ENCODE results near the gene MYL3. TPM values are rescaled to one million over a fixed set of nuclear protein-coding genes. Genes with fewer than 3 reads are reported as not detected.

The MYL3 gene
- polyA plus RNA-seq, 1 donor = 6.7 TPM

- no CpG with 5 or more reads among the region's 7 CpGs for WGBS (ENCODE audit: insufficient coverage, low lambda C conversion rate)
- Histone ChIP-seq H3K27ac (ENCODE audit: low read length) (peak overlapping the region; percentile 78), H3K4me1 (ENCODE audit: control insufficient read depth, insufficient read depth, low read length) (peaks cover 45% of the 10 kb centered on the region), H3K27me3 (ENCODE audit: control insufficient read depth, insufficient read depth, low read length) (no peaks in the 10 kb centered on the region), H3K9me3 (ENCODE audit: control insufficient read depth, low read depth, low read length) (no peaks in the 10 kb centered on the region), H3K4me3 (ENCODE audit: low read length) (no peak overlapping the region), H3K36me3 (ENCODE audit: control insufficient read depth, insufficient read depth, low read length) (no peaks in the 10 kb centered on the region)
- DNase-seq = no peak
Observed at GRCh38 chr3:46849686-46850467, 13.4 kb downstream of the MYL3 start.

DNA sequence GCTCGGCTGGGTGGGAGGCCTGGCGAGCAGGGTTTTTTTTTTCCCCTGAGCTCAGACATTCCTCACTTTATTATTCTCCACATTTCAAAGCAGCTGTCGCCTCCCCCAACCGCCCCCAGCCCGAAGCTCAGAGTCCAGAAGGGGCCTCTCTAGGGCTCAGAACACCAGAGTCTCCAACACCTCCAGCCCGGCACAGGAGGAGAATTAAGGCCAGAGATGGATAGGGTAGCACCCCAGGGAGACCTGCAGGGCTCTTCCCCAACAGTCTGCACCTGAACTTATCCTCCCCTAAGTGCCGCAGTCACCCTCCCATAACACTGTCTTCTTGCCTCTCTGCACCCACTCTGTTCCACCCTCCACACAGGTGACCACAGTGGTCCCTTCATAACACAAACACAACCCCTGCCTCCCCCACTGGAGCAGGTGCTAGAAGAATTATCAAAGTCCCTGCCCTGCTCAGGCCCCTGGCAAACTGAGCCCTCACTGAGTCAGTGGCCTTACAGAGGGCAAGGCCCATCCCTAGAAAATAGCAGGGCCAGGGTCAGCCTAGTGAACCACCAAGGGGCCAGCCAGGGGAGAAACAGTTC lies 14.1 kb downstream of the MYL3 start:
- peaks cover 46% of the 10 kb centered on the region for H3K4me1 ChIP-seq (ENCODE audit: control insufficient read depth, insufficient read depth, low read length)
- peak; percentile 69 to 86 for DNase-seq
- H3K27ac ChIP-seq (ENCODE audit: low read length) = peak overlapping the region; percentile 78
- H3K9me3 ChIP-seq (ENCODE audit: control insufficient read depth, low read depth, low read length) = no peaks in the 10 kb centered on the region
- no CpG with 5 or more reads among the region's 7 CpGs for WGBS (ENCODE audit: insufficient coverage, low lambda C conversion rate)
- H3K27me3 ChIP-seq (ENCODE audit: control insufficient read depth, insufficient read depth, low read length) = no peaks in the 10 kb centered on the region
- no peak overlapping the region for H3K4me3 ChIP-seq (ENCODE audit: low read length)
- H3K36me3 ChIP-seq (ENCODE audit: control insufficient read depth, insufficient read depth, low read length) = no peaks in the 10 kb centered on the region

DNA sequence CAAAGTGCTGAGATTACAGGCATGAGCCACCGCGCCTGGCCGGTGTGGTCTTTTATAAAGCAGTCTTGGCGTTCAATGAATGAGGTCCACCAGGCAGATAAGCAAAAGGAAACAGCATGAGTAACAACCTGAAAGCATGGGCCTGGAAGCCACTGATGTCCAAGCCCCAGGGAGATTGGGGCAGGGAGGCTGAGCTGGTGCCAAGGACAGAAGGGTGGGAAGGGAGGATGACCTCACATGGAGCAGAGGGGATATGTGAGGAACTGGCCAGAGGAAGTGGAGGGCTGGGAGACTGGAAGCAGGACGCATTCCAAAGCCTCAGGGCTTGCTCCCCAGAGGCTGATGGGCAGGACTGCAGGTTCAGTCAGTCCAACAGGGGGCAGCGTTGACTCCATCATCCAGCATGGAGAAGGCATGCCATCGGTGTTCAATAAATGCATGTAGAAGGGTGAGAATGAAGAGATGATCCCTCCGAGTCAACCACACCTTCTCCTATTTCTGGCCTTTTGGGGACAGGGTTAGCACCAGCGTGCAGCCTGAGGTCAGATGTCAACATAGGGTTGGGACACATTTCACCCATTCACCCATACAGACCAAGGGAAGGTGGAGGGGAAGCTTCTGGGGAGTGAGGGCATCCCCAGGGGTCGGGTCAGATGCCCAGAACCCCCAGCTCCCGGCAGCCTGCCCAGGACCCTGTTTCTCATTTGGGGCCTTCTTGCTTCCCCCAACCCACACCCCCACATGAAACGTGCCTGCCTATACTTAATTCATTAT lies 14.8 kb downstream of the MYL3 start:
- Histone ChIP-seq H3K36me3 (ENCODE audit: control insufficient read depth, insufficient read depth, low read length) (no peaks in the 10 kb centered on the region), H3K4me3 (ENCODE audit: low read length) (no peak overlapping the region), H3K9me3 (ENCODE audit: control insufficient read depth, low read depth, low read length) (no peaks in the 10 kb centered on the region), H3K27ac (ENCODE audit: low read length) (peak overlapping the region; percentile 78), H3K4me1 (ENCODE audit: control insufficient read depth, insufficient read depth, low read length) (peaks cover 46% of the 10 kb centered on the region), H3K27me3 (ENCODE audit: control insufficient read depth, insufficient read depth, low read length) (no peaks in the 10 kb centered on the region)
- DNase-seq = peak in 1 of 2 donors; percentile 39
- no CpG with 5 or more reads among the region's 12 CpGs for WGBS (ENCODE audit: insufficient coverage, low lambda C conversion rate)

DNA sequence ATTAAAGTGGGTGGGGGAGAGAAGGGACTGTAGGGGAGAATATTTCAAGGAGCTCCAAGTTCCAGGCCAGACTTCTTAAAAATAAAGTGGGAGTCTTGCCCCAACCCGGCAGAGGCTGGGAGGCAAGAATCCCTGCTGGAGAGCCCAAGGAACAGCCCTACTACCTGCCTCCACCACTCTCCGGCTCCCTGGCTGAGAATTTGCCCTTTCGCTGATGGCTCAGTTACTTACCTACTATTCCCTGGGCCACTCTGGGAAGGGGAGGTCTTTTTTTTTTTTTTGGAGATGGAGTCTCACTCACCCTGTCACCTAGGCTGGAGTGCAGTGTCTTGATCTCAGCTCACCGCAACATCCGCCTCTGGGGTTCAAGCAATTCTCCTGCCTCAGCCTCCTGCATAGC lies 15.5 kb downstream of the MYL3 start:
- H3K4me3 ChIP-seq (ENCODE audit: low read length) = no peak overlapping the region

DNA sequence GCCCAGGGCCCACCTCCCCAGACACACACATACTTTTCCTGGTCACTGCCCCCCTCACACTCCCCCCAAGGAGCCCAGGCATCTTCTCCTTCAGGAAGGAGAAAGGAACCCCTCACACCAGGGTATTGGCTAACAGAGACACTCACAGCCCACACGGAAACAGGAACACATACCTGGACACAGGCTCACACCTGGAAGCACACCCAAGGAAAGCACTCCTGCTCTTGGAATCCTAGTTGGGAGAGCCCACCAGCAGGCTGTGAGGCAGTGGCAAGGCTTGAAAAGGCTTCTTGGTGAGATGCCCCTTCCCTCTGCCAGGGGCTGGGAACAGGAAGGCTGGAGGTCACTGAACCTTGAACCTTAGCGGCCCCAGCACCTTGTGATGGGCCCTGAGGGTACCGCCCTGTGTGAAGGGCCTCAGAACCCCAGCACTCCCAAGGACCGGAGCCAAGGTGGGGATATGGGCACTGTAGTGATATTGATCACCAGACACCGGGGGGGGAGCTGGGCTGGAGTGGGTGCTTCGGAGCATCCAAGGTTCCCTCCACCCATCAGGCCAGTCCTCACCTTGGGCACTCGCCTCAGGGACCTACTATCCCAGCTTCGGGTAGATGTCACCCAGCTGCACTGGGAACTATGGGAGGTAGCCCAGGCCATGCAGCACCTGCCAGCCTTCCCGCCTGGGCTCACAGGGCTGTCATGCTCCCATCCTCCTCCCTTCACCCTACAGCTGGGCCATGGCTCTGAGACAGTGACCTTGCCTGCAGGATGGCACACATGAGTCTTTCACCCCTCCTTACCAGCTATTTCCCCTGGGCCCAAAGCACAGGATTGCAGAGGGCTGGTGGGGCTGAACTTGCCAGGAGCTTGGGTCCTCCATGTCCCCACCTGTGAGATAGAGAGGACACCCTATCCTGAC lies 16.4 kb downstream of the MYL3 start:
- peak overlapping the region; percentile 55 for H3K27ac ChIP-seq (ENCODE audit: low read length)
- peak overlapping the region; percentile 56 for H3K4me3 ChIP-seq (ENCODE audit: low read length)
- DNase-seq = peak in 1 of 2 donors; percentile 49
- WGBS (ENCODE audit: insufficient coverage, low lambda C conversion rate) = no CpG with 5 or more reads among the region's 9 CpGs
- H3K9me3 ChIP-seq (ENCODE audit: control insufficient read depth, low read depth, low read length) = peaks cover 5% of the 10 kb centered on the region
- no peaks in the 10 kb centered on the region for H3K36me3 ChIP-seq (ENCODE audit: control insufficient read depth, insufficient read depth, low read length)
- H3K27me3 ChIP-seq (ENCODE audit: control insufficient read depth, insufficient read depth, low read length) = no peaks in the 10 kb centered on the region
- H3K4me1 ChIP-seq (ENCODE audit: control insufficient read depth, insufficient read depth, low read length) = peaks cover 46% of the 10 kb centered on the region

More for the DNA sequence above, 15.5 kb downstream of the MYL3 start:
- Histone ChIP-seq H3K9me3 (ENCODE audit: control insufficient read depth, low read depth, low read length) (no peaks in the 10 kb centered on the region), H3K27ac (ENCODE audit: low read length) (no peak overlapping the region), H3K4me1 (ENCODE audit: control insufficient read depth, insufficient read depth, low read length) (peaks cover 46% of the 10 kb centered on the region), H3K27me3 (ENCODE audit: control insufficient read depth, insufficient read depth, low read length) (no peaks in the 10 kb centered on the region), H3K36me3 (ENCODE audit: control insufficient read depth, insufficient read depth, low read length) (no peaks in the 10 kb centered on the region)
- WGBS (ENCODE audit: insufficient coverage, low lambda C conversion rate) = no CpG with 5 or more reads among the region's 5 CpGs
- DNase-seq = no peak

GRCh38 chr3:46845860-46846623 lies 17.2 kb downstream of the MYL3 start:
- no CpG with 5 or more reads among the region's 53 CpGs for whole genome bisulfite sequencing (ENCODE audit: insufficient coverage, low lambda C conversion rate)
- peaks cover 42% of the 10 kb centered on the region for H3K4me1 ChIP-seq (ENCODE audit: control insufficient read depth, insufficient read depth, low read length)
- H3K9me3 ChIP-seq (ENCODE audit: control insufficient read depth, low read depth, low read length) = peaks cover 11% of the 10 kb centered on the region
- H3K27me3 ChIP-seq (ENCODE audit: control insufficient read depth, insufficient read depth, low read length) = no peaks in the 10 kb centered on the region
- H3K4me3 ChIP-seq (ENCODE audit: low read length) = peak overlapping the region; percentile 56
- DNase-seq = peak; percentile 77 to 90
- H3K36me3 ChIP-seq (ENCODE audit: control insufficient read depth, insufficient read depth, low read length) = no peaks in the 10 kb centered on the region
- H3K27ac ChIP-seq (ENCODE audit: low read length) = peak overlapping the region; percentile 64

DNA sequence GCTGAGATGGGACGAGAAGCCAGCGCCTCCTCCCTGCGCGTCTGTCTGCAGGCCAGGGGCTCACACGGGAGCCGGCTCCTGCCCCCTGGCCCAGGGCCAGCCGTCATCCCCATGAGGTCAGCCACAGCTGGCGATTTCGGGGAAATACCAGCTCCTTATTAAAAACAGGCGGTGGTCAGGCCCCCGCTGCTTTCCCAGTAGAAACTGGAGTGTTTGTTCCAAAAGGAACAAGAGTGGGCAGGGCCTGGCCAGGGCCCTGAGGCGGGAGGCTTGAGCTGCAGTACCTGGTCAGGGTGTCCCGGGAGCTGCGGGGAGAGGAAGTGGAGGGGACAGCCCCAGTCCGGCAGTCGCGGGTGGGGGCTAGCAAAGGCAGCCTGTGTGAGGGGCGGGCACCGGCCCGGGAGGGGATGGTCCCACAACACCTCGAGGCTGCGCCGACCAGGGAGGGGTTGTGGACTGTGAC lies 17.8 kb downstream of the MYL3 start:
- no CpG with 5 or more reads among the region's 23 CpGs for WGBS (ENCODE audit: insufficient coverage, low lambda C conversion rate)
- Histone ChIP-seq H3K9me3 (ENCODE audit: control insufficient read depth, low read depth, low read length) (peaks cover 12% of the 10 kb centered on the region), H3K36me3 (ENCODE audit: control insufficient read depth, insufficient read depth, low read length) (no peaks in the 10 kb centered on the region), H3K27me3 (ENCODE audit: control insufficient read depth, insufficient read depth, low read length) (no peaks in the 10 kb centered on the region), H3K4me3 (ENCODE audit: low read length) (peak overlapping the region; percentile 56), H3K27ac (ENCODE audit: low read length) (peak overlapping the region; percentile 64), H3K4me1 (ENCODE audit: control insufficient read depth, insufficient read depth, low read length) (peaks cover 42% of the 10 kb centered on the region)
- DNase-seq = no peak

DNA sequence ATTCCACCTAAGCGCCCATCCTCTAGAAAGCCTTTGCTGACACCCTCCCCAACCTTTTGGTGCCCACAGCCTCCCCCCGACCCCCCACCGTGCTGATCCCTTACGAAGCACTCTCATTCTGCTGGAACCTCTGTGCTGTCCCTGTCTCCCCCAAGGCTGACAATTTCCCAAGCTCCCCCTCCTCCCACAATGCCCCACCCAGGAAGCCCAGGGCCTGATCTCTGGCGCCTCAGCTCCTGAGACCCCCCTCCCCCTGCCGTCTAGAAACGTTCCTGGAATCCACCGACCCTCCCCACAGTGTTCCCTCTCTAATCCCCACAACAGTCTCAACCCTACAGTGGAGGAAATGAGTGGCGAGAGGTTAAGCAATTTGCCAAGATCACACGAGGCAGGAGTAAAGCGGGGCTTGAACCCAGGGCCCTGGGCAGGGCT lies 18.3 kb downstream of the MYL3 start:
- peak overlapping the region; percentile 56 for H3K4me3 ChIP-seq (ENCODE audit: low read length)

GRCh38 chr3:46844397-46844796 lies 18.8 kb downstream of the MYL3 start:
- no CpG with 5 or more reads among the region's 3 CpGs for WGBS (ENCODE audit: insufficient coverage, low lambda C conversion rate)
- peaks cover 16% of the 10 kb centered on the region for H3K9me3 ChIP-seq (ENCODE audit: control insufficient read depth, low read depth, low read length)
- no peak for DNase-seq
- H3K27me3 ChIP-seq (ENCODE audit: control insufficient read depth, insufficient read depth, low read length) = no peaks in the 10 kb centered on the region
- peaks cover 32% of the 10 kb centered on the region for H3K4me1 ChIP-seq (ENCODE audit: control insufficient read depth, insufficient read depth, low read length)
- H3K36me3 ChIP-seq (ENCODE audit: control insufficient read depth, insufficient read depth, low read length) = no peaks in the 10 kb centered on the region
- H3K4me3 ChIP-seq (ENCODE audit: low read length) = no peak overlapping the region
- no peak overlapping the region for H3K27ac ChIP-seq (ENCODE audit: low read length)

More for the DNA sequence above, 18.3 kb downstream of the MYL3 start:
- H3K27ac ChIP-seq (ENCODE audit: low read length) = peak overlapping the region; percentile 64
- no peaks in the 10 kb centered on the region for H3K27me3 ChIP-seq (ENCODE audit: control insufficient read depth, insufficient read depth, low read length)
- no peaks in the 10 kb centered on the region for H3K36me3 ChIP-seq (ENCODE audit: control insufficient read depth, insufficient read depth, low read length)
- DNase-seq = no peak
- WGBS (ENCODE audit: insufficient coverage, low lambda C conversion rate) = no CpG with 5 or more reads among the region's 11 CpGs
- peaks cover 16% of the 10 kb centered on the region for H3K9me3 ChIP-seq (ENCODE audit: control insufficient read depth, low read depth, low read length)
- peaks cover 37% of the 10 kb centered on the region for H3K4me1 ChIP-seq (ENCODE audit: control insufficient read depth, insufficient read depth, low read length)

Data from large intestine (tissue), 3 donors.